Neural cell (in vitro differentiated cells): ENCODE measurements around the gene WDR20. TPM values are rescaled to one million over a fixed set of nuclear protein-coding genes. Genes with fewer than 3 reads are reported as not detected.

ENCODE experiments used
- H2AFZ ChIP-seq: fragments of 200-600, 300-800 bp; sonication (generic), shearing (Covaris generic); 2 replicates; pipeline ENCODE4 v1.6.0; 2014; ENCODE audit warnings: low read depth, mild to moderate bottlenecking, antibody characterized with exemption, low read length, moderate library complexity
- H3F3A ChIP-seq: fragments of 200-600 bp; shearing (Covaris generic); 2 replicates; pipeline ENCODE4 v1.6.1; 2016; ENCODE audit warnings: mild to moderate bottlenecking, moderate library complexity, mixed read lengths, antibody characterized with exemption, low read length; ENCODE audit not compliant: insufficient read depth, poor library complexity, severe bottlenecking
- H3K27ac ChIP-seq: fragments of 200-600, 300-800 bp; sonication (generic), shearing (Covaris generic); 2 replicates; pipeline ENCODE4 v1.5.1; 2014; ENCODE audit warnings: mild to moderate bottlenecking, low read length, moderate library complexity
- H3K27me3 ChIP-seq: fragments of 300-800, 200-600 bp; sonication (generic), shearing (Covaris generic); 2 replicates; pipeline ENCODE4 v1.6.0; 2014; ENCODE audit warnings: mild to moderate bottlenecking, low read depth, low read length, moderate library complexity; ENCODE audit not compliant: insufficient read depth
- H3K36me3 ChIP-seq: fragments of 300-800, 200-600 bp; sonication (generic), shearing (Covaris generic); 2 replicates; pipeline ENCODE4 v1.5.1; 2014; ENCODE audit warnings: mild to moderate bottlenecking, antibody characterized with exemption, low read length, moderate library complexity; ENCODE audit not compliant: insufficient read depth
- H3K4me2 ChIP-seq: fragments of 300-800, 200-600 bp; sonication (generic), shearing (Covaris generic); 2 replicates; pipeline ENCODE4 v1.6.0; 2014; ENCODE audit warnings: mild to moderate bottlenecking, low read length
- H3K4me3 ChIP-seq: fragments of 300-800, 200-600 bp; sonication (generic), shearing (Covaris generic); 2 replicates; pipeline ENCODE4 v1.5.1; 2014; ENCODE audit warnings: mild to moderate bottlenecking, low read length, moderate library complexity
- H3K79me2 ChIP-seq: fragments of 200-600 bp; shearing (Covaris generic); replicated peaks from 2 replicates; pipeline ENCODE4 v1.6.0; 2014; ENCODE audit warnings: mild to moderate bottlenecking, low read length, moderate library complexity; ENCODE audit not compliant: insufficient read depth
- H3K9ac ChIP-seq: fragments of 300-800, 200-600 bp; sonication (generic), shearing (Covaris generic); 2 replicates; pipeline ENCODE4 v1.6.1; 2016; ENCODE audit warnings: mild to moderate bottlenecking, low read length, mixed read lengths
- H3K9me2 ChIP-seq: fragments of 200-600 bp; shearing (Covaris generic); 2 replicates; pipeline ENCODE4 v1.6.1; 2016; ENCODE audit warnings: mild to moderate bottlenecking, low read length, mixed read lengths; ENCODE audit not compliant: insufficient read depth
- H3K9me3 ChIP-seq: fragments of 200-600, 300-800 bp; sonication (generic), shearing (Covaris generic); 2 replicates; pipeline ENCODE4 v1.6.1; 2016; ENCODE audit warnings: mild to moderate bottlenecking, mixed run types, low read length, moderate library complexity, mixed read lengths
- H4K20me1 ChIP-seq: fragments of 200-600 bp; shearing (Covaris generic); 2 replicates; pipeline ENCODE4 v1.6.1; 2016; ENCODE audit warnings: mild to moderate bottlenecking, mixed run types; ENCODE audit not compliant: insufficient read depth
- CTCF ChIP-seq: fragments of 450-650 bp; IDR thresholded peaks from 2 replicates; pipeline ENCODE4 v1.5.1; 2014; ENCODE audit warnings: antibody characterized with exemption, mild to moderate bottlenecking, moderate library complexity; ENCODE audit not compliant: poor library complexity, severe bottlenecking
- EP300 ChIP-seq: fragments of 450-650 bp; conservative IDR thresholded peaks from 2 replicates; pipeline ENCODE4 v1.6.1; 2014; ENCODE audit warnings: antibody characterized with exemption, mild to moderate bottlenecking, moderate library complexity; ENCODE audit not compliant: poor library complexity, severe bottlenecking
- EZH2 ChIP-seq: fragments of 200-600, 300-800 bp; shearing (Covaris generic), sonication (generic); IDR thresholded peaks from 2 replicates; pipeline ENCODE4 v1.6.1; 2014; ENCODE audit warnings: antibody characterized with exemption, low read length, borderline replicate concordance, mild to moderate bottlenecking; ENCODE audit not compliant: insufficient read depth, poor library complexity, severe bottlenecking
- MXI1 ChIP-seq: fragments of 450-650 bp; conservative IDR thresholded peaks from 2 replicates; pipeline ENCODE4 v1.6.1; 2014; ENCODE audit warnings: antibody characterized with exemption, mild to moderate bottlenecking; ENCODE audit not compliant: poor library complexity, severe bottlenecking
- POLR2AphosphoS5 ChIP-seq: IDR thresholded peaks from 2 replicates; pipeline ENCODE4 v1.6.1; 2012
- RAD21 ChIP-seq: fragments of 450-650 bp; conservative IDR thresholded peaks from 2 replicates; pipeline ENCODE4 v1.6.1; 2014; ENCODE audit warnings: antibody characterized with exemption, mild to moderate bottlenecking, moderate library complexity
- SMC3 ChIP-seq: fragments of 450-650 bp; conservative IDR thresholded peaks from 2 replicates; pipeline ENCODE4 v1.6.1; 2014; ENCODE audit warnings: antibody characterized with exemption, mild to moderate bottlenecking, moderate library complexity; ENCODE audit not compliant: poor library complexity
- TAF1 ChIP-seq: IDR thresholded peaks from 2 replicates; pipeline ENCODE4 v1.6.1; 2012; ENCODE audit warnings: low read depth
- polyA plus RNA-seq: library from polyadenylated mRNA; depleted of rRNA; stranded (reverse); fragments of >200 nt; gene quantifications from 2 replicates; pipeline ENCODE4 v1.2.3, GENCODE V29; 2014
- TF ChIP-seq, protein P1 (sequence below): IDR thresholded peaks from 2 replicates; pipeline ENCODE4 v1.6.1; 2012; ENCODE audit warnings: borderline replicate concordance

Gene WDR20
- polyA plus RNA-seq, 1 donor from 2014 or later = 28.6 TPM

GRCh38 chr14:102238131-102238530 is 98.4 kb downstream of the WDR20 start:
- no peak overlapping the region for H2AFZ ChIP-seq
- H3K9me2 ChIP-seq = no peaks in the 10 kb centered on the region
- H3K4me2 ChIP-seq = no peak overlapping the region
- H3K9ac ChIP-seq = no peak overlapping the region
- no peaks in the 10 kb centered on the region for H3K36me3 ChIP-seq
- no peaks in the 10 kb centered on the region for H4K20me1 ChIP-seq
- no peak overlapping the region for H3K4me3 ChIP-seq
- H3K79me2 ChIP-seq = no peaks in the 10 kb centered on the region
- no peaks in the 10 kb centered on the region for H3K27me3 ChIP-seq
- no peaks in the 10 kb centered on the region for H3K9me3 ChIP-seq
- H3K27ac ChIP-seq = no peak overlapping the region
- H3F3A ChIP-seq = no peaks in the 10 kb centered on the region
- TF ChIP-seq EZH2 (no peak), SMC3 (no peak), TAF1 (no peak), CTCF (no peak), EP300 (no peak), MXI1 (no peak), RAD21 (no peak), POLR2AphosphoS5 (no peak)
- TF ChIP-seq, protein P1, sequence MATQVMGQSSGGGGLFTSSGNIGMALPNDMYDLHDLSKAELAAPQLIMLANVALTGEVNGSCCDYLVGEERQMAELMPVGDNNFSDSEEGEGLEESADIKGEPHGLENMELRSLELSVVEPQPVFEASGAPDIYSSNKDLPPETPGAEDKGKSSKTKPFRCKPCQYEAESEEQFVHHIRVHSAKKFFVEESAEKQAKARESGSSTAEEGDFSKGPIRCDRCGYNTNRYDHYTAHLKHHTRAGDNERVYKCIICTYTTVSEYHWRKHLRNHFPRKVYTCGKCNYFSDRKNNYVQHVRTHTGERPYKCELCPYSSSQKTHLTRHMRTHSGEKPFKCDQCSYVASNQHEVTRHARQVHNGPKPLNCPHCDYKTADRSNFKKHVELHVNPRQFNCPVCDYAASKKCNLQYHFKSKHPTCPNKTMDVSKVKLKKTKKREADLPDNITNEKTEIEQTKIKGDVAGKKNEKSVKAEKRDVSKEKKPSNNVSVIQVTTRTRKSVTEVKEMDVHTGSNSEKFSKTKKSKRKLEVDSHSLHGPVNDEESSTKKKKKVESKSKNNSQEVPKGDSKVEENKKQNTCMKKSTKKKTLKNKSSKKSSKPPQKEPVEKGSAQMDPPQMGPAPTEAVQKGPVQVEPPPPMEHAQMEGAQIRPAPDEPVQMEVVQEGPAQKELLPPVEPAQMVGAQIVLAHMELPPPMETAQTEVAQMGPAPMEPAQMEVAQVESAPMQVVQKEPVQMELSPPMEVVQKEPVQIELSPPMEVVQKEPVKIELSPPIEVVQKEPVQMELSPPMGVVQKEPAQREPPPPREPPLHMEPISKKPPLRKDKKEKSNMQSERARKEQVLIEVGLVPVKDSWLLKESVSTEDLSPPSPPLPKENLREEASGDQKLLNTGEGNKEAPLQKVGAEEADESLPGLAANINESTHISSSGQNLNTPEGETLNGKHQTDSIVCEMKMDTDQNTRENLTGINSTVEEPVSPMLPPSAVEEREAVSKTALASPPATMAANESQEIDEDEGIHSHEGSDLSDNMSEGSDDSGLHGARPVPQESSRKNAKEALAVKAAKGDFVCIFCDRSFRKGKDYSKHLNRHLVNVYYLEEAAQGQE = no peak

GRCh38 chr14:102238766-102239165 is 99.1 kb downstream of the WDR20 start:
- no peak overlapping the region for H2AFZ ChIP-seq
- TF ChIP-seq TAF1 = no peak
- TF ChIP-seq, protein P1 = no peak
- no peak for TF ChIP-seq SMC3
- no peak for TF ChIP-seq CTCF
- TF ChIP-seq MXI1 = no peak
- no peak for TF ChIP-seq RAD21
- no peak for TF ChIP-seq POLR2AphosphoS5
- no peak for TF ChIP-seq EP300
- no peak for TF ChIP-seq EZH2
- H3K79me2 ChIP-seq = no peaks in the 10 kb centered on the region
- no peaks in the 10 kb centered on the region for H4K20me1 ChIP-seq
- H3K36me3 ChIP-seq = no peaks in the 10 kb centered on the region
- H3K27ac ChIP-seq = no peak overlapping the region
- H3K9me3 ChIP-seq = no peaks in the 10 kb centered on the region
- H3K4me3 ChIP-seq = no peak overlapping the region
- no peak overlapping the region for H3K4me2 ChIP-seq
- no peaks in the 10 kb centered on the region for H3F3A ChIP-seq
- no peak overlapping the region for H3K9ac ChIP-seq
- no peaks in the 10 kb centered on the region for H3K9me2 ChIP-seq
- H3K27me3 ChIP-seq = no peaks in the 10 kb centered on the region
